ENCODE measurements around the gene CHCHD3. TPM values are rescaled to one million over a fixed set of nuclear protein-coding genes. Genes with fewer than 3 reads are reported as not detected.

The CHCHD3 gene
- total and polyA plus RNA-seq, 9 of the 15 experiments (the other 6 are each of a cell fraction or from before 2014, with no cell fraction given), result 66.2 to 279 (median 204) TPM

DNA sequence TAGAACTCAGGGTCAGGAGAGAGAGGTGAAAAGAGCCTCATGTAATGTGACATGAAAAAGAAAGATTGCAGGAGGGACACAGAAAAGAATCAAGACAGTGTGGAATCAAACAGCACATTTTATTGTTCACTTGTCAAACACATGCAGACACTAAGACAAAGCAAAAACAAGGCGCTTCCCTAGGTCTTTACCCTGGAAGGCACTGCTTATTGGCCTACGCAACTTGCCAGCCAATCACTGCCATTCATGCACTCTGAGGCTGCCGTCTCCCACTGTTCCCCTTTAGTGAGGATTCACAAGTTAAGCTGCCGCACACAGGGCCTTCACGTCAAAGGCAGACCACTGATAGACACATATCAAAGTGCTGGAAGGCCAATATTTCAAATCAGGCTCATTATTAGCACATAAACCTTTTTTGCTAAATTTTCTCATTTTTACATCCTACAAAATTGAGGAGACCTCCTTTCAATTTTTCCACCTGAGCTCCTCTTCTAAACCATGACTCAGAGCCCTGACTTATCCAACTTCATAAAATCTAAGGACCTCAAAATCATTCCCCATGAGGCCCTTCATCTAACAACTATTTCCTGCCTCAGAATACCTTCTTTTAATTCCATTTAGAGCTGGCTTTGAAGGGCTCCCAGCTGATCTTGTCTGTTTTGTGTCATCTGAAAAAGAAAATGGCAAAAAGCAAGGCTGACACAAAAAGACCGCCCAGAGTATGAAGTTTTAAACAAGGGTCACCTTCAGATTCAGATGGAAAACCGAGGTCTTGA, 149.4 kb downstream of the CHCHD3 start:
- Histone ChIP-seq H3K4me3 (no peak overlapping the region), H3K27ac (ENCODE audit: extremely low read depth, low read depth, low read length) (no peak overlapping the region), H2AFZ (ENCODE audit: low read depth, low read length) (no peak overlapping the region), H3K4me2 (ENCODE audit: insufficient read depth, low read length) (no peak overlapping the region), H3K9me3 (replicated peaks; ENCODE audit: control insufficient read depth, insufficient read depth, low read depth, low read length) (no peaks in the 10 kb centered on the region), H4K20me1 (replicated peaks; ENCODE audit: control insufficient read depth, insufficient read depth, low read length) (peaks cover 12% of the 10 kb centered on the region; the same call in 1 of the 2 replicates), H3K9ac (ENCODE audit: insufficient read depth in 1 of 2, low read depth in 2 of 2, low read length in 2 of 2) (no peak overlapping the region), H3K9me1 (ENCODE audit: control insufficient read depth, insufficient read depth, low read length) (no peaks in the 10 kb centered on the region), H3K27me3 (ENCODE audit: control insufficient read depth in 2 of 2, insufficient read depth in 2 of 2, low read length in 2 of 2) (no peaks in the 10 kb centered on the region), H3K36me3 (ENCODE audit: control insufficient read depth, insufficient read depth, low read length) (no peaks in the 10 kb centered on the region; the same call in 2 of the 3 replicates), H3K4me1 (replicated peaks in 1 of 2; ENCODE audit: control insufficient read depth in 2 of 2, insufficient read depth in 2 of 2, low read length in 2 of 2) (no peaks in the 10 kb centered on the region), H3K79me2 (ENCODE audit: control insufficient read depth, insufficient read depth, low read length) (peaks cover 4% of the 10 kb centered on the region; the same call in 1 of the 3 replicates)
- FAIRE-seq, result no peak
- POLR2A ChIA-PET, result no interaction called here
- CTCF ChIA-PET (ENCODE audit: low intra/inter-chr PET ratio), result no interaction called here
- DNase-seq (ENCODE audit: extremely low read depth in 1 of 4, low spot score in 3 of 4), result no peak
- BruUV-seq (replicated peaks), result no TSS peak
- in situ Hi-C loops (cut with MboI) (no loop called here), intact Hi-C loops (cut with micrococcal nuclease) (loop anchor here (10.0 kb wide), 2 partner anchors 272 to 502 kb away; no protein-coding TSS in a partner anchor)
- ATAC-seq, result no peak
- WGBS (ENCODE audit: insufficient coverage, low coverage, missing lambda C conversion rate), result 89% methylated on average over 7 of the region's 7 CpGs
- TF ChIP-seq, protein P1, sequence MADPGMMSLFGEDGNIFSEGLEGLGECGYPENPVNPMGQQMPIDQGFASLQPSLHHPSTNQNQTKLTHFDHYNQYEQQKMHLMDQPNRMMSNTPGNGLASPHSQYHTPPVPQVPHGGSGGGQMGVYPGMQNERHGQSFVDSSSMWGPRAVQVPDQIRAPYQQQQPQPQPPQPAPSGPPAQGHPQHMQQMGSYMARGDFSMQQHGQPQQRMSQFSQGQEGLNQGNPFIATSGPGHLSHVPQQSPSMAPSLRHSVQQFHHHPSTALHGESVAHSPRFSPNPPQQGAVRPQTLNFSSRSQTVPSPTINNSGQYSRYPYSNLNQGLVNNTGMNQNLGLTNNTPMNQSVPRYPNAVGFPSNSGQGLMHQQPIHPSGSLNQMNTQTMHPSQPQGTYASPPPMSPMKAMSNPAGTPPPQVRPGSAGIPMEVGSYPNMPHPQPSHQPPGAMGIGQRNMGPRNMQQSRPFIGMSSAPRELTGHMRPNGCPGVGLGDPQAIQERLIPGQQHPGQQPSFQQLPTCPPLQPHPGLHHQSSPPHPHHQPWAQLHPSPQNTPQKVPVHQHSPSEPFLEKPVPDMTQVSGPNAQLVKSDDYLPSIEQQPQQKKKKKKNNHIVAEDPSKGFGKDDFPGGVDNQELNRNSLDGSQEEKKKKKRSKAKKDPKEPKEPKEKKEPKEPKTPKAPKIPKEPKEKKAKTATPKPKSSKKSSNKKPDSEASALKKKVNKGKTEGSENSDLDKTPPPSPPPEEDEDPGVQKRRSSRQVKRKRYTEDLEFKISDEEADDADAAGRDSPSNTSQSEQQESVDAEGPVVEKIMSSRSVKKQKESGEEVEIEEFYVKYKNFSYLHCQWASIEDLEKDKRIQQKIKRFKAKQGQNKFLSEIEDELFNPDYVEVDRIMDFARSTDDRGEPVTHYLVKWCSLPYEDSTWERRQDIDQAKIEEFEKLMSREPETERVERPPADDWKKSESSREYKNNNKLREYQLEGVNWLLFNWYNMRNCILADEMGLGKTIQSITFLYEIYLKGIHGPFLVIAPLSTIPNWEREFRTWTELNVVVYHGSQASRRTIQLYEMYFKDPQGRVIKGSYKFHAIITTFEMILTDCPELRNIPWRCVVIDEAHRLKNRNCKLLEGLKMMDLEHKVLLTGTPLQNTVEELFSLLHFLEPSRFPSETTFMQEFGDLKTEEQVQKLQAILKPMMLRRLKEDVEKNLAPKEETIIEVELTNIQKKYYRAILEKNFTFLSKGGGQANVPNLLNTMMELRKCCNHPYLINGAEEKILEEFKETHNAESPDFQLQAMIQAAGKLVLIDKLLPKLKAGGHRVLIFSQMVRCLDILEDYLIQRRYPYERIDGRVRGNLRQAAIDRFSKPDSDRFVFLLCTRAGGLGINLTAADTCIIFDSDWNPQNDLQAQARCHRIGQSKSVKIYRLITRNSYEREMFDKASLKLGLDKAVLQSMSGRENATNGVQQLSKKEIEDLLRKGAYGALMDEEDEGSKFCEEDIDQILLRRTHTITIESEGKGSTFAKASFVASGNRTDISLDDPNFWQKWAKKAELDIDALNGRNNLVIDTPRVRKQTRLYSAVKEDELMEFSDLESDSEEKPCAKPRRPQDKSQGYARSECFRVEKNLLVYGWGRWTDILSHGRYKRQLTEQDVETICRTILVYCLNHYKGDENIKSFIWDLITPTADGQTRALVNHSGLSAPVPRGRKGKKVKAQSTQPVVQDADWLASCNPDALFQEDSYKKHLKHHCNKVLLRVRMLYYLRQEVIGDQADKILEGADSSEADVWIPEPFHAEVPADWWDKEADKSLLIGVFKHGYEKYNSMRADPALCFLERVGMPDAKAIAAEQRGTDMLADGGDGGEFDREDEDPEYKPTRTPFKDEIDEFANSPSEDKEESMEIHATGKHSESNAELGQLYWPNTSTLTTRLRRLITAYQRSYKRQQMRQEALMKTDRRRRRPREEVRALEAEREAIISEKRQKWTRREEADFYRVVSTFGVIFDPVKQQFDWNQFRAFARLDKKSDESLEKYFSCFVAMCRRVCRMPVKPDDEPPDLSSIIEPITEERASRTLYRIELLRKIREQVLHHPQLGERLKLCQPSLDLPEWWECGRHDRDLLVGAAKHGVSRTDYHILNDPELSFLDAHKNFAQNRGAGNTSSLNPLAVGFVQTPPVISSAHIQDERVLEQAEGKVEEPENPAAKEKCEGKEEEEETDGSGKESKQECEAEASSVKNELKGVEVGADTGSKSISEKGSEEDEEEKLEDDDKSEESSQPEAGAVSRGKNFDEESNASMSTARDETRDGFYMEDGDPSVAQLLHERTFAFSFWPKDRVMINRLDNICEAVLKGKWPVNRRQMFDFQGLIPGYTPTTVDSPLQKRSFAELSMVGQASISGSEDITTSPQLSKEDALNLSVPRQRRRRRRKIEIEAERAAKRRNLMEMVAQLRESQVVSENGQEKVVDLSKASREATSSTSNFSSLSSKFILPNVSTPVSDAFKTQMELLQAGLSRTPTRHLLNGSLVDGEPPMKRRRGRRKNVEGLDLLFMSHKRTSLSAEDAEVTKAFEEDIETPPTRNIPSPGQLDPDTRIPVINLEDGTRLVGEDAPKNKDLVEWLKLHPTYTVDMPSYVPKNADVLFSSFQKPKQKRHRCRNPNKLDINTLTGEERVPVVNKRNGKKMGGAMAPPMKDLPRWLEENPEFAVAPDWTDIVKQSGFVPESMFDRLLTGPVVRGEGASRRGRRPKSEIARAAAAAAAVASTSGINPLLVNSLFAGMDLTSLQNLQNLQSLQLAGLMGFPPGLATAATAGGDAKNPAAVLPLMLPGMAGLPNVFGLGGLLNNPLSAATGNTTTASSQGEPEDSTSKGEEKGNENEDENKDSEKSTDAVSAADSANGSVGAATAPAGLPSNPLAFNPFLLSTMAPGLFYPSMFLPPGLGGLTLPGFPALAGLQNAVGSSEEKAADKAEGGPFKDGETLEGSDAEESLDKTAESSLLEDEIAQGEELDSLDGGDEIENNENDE (IDR thresholded peaks at IDR 0.05; ENCODE audit: low read depth, low read length), result no peak
- TF ChIP-seq ATF3 (IDR thresholded peaks at IDR 0.05), result no peak
- no peak for TF ChIP-seq ATF3 (CRISPR knock-in tag; conservative IDR thresholded peaks at IDR 0.05)
- no peak for TF ChIP-seq HNRNPLL (IDR thresholded peaks at IDR 0.05; ENCODE audit: low read depth, low read length, poor library complexity, severe bottlenecking)
- TF ChIP-seq RFX7 (CRISPR knock-in tag; IDR thresholded peaks at IDR 0.05), result no peak
- TF ChIP-seq TFAM (CRISPR knock-in tag; conservative IDR thresholded peaks at IDR 0.05), result no peak
- TF ChIP-seq SMAD2 (IDR thresholded peaks at IDR 0.05; ENCODE audit: low read depth, low read length), result no peak
- TF ChIP-seq BACH1 (tag; IDR thresholded peaks at IDR 0.05), result no peak
- TF ChIP-seq L3MBTL2 (IDR thresholded peaks at IDR 0.05), result no peak
- no peak for TF ChIP-seq WHSC1 (IDR thresholded peaks at IDR 0.05; ENCODE audit: low read length)

All from K562 (cell line).